ENCODE results near the gene GPR180.

GPR180 gene

DNA sequence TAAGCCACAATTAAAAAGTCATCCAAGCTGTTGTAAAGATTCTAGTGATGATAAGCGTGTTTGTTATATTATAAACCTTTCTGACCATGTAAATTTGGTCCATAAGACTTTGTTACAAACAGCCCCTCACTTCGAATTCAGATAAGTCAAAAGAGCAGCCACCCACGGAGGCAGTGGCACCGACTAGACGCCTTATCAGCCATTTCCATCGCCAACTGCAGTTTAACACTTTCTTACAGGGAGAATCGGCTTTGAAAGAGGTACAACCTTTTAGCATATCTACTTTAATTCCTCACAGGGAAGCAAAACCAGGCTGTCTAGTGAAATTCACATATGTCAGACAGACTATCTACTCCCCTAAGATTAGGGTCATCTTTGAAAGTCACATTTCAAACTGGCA is 63.2 kb downstream of the GPR180 start:
- H3K4me3 ChIP-seq (ENCODE audit: control insufficient read depth, low read depth, low read length) = no peak overlapping the region
- TF ChIP-seq, protein P1, sequence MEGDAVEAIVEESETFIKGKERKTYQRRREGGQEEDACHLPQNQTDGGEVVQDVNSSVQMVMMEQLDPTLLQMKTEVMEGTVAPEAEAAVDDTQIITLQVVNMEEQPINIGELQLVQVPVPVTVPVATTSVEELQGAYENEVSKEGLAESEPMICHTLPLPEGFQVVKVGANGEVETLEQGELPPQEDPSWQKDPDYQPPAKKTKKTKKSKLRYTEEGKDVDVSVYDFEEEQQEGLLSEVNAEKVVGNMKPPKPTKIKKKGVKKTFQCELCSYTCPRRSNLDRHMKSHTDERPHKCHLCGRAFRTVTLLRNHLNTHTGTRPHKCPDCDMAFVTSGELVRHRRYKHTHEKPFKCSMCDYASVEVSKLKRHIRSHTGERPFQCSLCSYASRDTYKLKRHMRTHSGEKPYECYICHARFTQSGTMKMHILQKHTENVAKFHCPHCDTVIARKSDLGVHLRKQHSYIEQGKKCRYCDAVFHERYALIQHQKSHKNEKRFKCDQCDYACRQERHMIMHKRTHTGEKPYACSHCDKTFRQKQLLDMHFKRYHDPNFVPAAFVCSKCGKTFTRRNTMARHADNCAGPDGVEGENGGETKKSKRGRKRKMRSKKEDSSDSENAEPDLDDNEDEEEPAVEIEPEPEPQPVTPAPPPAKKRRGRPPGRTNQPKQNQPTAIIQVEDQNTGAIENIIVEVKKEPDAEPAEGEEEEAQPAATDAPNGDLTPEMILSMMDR (conservative IDR thresholded peaks at IDR 0.05; ENCODE audit: control insufficient read depth, insufficient read depth, low read depth, low read length) = no peak
- no peak for DNase-seq (ENCODE audit: low read depth)

DNA sequence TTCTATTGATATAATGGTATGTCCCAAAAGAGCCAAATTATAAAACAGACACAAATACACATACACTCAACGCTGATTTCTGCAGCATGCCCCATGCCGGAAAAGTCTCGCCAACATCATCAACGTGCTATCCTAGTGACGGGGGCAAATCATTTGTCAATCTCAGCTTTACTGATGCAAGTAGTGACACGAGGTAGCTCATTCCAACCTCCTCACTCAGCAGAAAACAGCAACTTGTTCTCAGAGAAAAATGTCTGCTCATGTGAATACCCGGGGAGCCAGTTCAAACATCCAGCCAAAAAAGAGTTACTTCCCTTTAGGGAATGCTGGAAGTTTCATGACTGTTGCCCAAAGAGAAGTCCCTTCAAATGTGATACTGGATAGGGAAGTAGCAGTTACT is 64.4 kb downstream of the GPR180 start:
- TF ChIP-seq, protein P1 (conservative IDR thresholded peaks at IDR 0.05; ENCODE audit: control insufficient read depth, insufficient read depth, low read depth, low read length) = no peak
- no peak overlapping the region for H3K4me3 ChIP-seq (ENCODE audit: control insufficient read depth, low read depth, low read length)
- DNase-seq (ENCODE audit: low read depth) = no peak

DNA sequence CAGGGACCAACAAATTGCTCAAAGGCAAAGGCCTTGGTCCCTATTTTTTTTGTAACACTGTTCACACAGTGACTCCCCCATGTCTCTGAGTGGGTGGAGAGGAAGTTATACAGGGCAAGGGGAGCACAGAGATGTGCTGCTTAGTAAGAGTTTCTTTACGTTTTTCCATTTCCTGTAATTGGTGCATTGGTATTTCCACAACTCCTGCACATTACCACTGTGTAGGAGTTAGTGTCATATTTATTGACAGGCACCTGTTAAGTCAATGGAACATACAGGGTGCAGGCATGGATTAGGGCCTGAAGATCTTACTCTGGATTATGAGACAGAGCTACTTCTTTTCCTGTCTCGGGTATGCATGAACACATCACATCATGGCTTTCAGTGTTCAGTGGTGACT is 65.5 kb downstream of the GPR180 start:
- DNase-seq (ENCODE audit: low read depth) = no peak
- no peak overlapping the region for H3K4me3 ChIP-seq (ENCODE audit: control insufficient read depth, low read depth, low read length)
- TF ChIP-seq, protein P1 (conservative IDR thresholded peaks at IDR 0.05; ENCODE audit: control insufficient read depth, insufficient read depth, low read depth, low read length) = no peak

DNA sequence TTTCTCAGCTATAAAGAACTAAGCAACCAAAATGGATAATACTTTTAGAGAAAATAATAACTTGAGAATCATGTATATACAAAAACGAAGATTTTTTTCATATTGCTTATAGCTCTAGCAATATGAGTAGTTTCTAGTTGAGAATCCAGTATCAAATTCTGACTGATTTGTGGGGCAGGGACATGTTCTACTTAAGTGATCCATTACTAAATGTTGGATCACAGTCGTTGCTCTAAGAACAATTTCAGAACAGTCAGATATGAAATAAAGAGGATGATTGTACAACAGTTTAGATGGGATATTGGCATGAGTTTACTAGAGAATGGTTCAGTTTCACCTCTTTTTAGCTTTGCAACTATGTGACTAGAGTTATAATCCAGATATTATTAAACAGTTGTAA is 70.7 kb downstream of the GPR180 start:
- no peak for DNase-seq (ENCODE audit: low read depth)
- no peak overlapping the region for H3K4me3 ChIP-seq (ENCODE audit: control insufficient read depth, low read depth, low read length)
- TF ChIP-seq, protein P1 (conservative IDR thresholded peaks at IDR 0.05; ENCODE audit: control insufficient read depth, insufficient read depth, low read depth, low read length) = no peak

DNA sequence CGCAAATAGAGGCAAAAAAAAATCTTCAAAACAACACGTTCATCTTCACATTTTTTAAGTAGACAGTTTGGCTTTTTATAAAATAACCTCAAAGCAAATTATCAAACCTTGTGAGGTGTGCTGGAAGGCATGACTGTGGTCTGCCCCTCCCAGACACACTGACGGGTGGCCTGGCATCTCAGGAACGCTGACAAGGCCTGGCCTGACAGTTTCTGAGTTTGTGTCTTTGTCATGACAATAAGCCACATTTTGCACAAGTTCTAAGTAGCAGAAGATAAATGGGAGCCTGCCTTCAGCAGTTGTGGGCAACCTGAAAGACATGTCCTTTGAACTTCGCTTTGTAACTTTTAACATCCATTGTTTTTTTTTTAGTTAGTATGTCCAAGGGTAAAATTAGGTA is 72.2 kb downstream of the GPR180 start:
- DNase-seq (ENCODE audit: low read depth) = no peak
- TF ChIP-seq, protein P1 (conservative IDR thresholded peaks at IDR 0.05; ENCODE audit: control insufficient read depth, insufficient read depth, low read depth, low read length) = no peak
- H3K4me3 ChIP-seq (ENCODE audit: control insufficient read depth, low read depth, low read length) = no peak overlapping the region

DNA sequence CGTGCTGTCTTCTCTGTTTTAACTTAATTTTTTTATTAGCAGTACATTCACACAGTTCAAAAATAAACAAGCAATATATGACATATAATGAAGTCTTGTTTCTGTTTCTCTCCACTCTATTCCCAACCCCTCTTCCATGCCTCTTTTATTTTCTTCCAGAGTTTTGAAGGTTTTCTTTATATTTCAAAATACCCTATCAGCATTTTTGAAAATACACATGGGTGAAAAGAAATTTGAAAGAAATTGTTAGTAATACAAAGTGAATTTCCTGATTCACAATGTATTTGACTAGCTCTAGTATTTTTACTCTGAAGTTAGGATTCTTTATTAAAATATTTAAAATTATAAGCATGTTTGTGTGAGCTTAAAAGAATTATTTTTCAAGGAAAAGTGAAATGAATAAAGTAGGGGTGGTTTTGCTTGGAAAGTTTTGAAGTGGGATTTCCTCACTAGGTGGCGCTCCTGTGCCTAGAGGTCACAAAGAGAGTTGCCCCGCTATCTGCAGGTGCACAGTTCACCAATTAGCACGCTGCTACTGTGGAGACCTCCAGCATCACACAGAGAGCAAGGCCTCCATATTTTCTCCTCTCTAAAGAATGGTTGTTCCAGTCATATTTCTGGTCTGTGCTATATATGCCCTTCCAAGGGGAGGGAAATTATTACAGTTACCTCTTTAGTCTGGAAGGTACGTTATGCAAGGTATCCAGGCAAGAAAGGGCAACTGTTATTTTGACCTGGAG is 73.1 kb downstream of the GPR180 start:
- H3K4me3 ChIP-seq (ENCODE audit: control insufficient read depth, low read depth, low read length) = no peak overlapping the region
- TF ChIP-seq, protein P1 (conservative IDR thresholded peaks at IDR 0.05; ENCODE audit: control insufficient read depth, insufficient read depth, low read depth, low read length) = peak; percentile 74
- DNase-seq (ENCODE audit: low read depth) = peak; percentile 52

Data from fibroblast of mammary gland (primary cell).